Activated CD8-positive, alpha-beta memory T cell treated with anti-CD3 and anti-CD28 coated beads for 4 hours (primary cell): ENCODE results near the gene NLRC5.
"Not testable (repeated sequence)": the region's sequence is repeated elsewhere in the genome, so short reads cannot be mapped to it uniquely, and the experiment has no call there.

Experiments used
- DNase-seq, 2 donors: peaks; one replicate each; pipeline ENCODE4 v3.0.0-alpha.2; 2020; ENCODE audit warnings: low read depth in 2 of 2

Gene NLRC5

GRCh38 chr16:56983211-56983751 lies 6.1 kb upstream of the NLRC5 start:
- DNase-seq = no peak

- DNase-seq = no peak
Measured at GRCh38 chr16:56984639-56985038, 4.7 kb upstream of the NLRC5 start.

- no peak for DNase-seq
Measured at GRCh38 chr16:56985288-56985961, 3.9 kb upstream of the NLRC5 start.

- no peak for DNase-seq
Measured at GRCh38 chr16:56985962-56986360, 3.4 kb upstream of the NLRC5 start.

GRCh38 chr16:56986361-56986760 lies 3.0 kb upstream of the NLRC5 start:
- no peak for DNase-seq

- not testable (repeated sequence) for DNase-seq
Measured at GRCh38 chr16:56986908-56987307, 2.4 kb upstream of the NLRC5 start.

- no peak for DNase-seq
Measured at GRCh38 chr16:56987692-56988091, 1.7 kb upstream of the NLRC5 start.

GRCh38 chr16:56988161-56988947 lies 1.0 kb upstream of the NLRC5 start:
- no peak for DNase-seq

GRCh38 chr16:56989988-56990387 lies 631 bp downstream of the NLRC5 start:
- DNase-seq = no peak

GRCh38 chr16:56990407-56991286 lies 1.3 kb downstream of the NLRC5 start:
- no peak for DNase-seq

GRCh38 chr16:56992431-56992830 lies 3.1 kb downstream of the NLRC5 start:
- not testable (repeated sequence) for DNase-seq

GRCh38 chr16:56993204-56993603 lies 3.8 kb downstream of the NLRC5 start:
- DNase-seq = no peak

GRCh38 chr16:56994311-56994710 lies 5.0 kb downstream of the NLRC5 start:
- DNase-seq = no peak

- no peak for DNase-seq
Measured at GRCh38 chr16:56995136-56995805, 5.9 kb downstream of the NLRC5 start.

GRCh38 chr16:56997264-56997663 lies 7.9 kb downstream of the NLRC5 start:
- no peak for DNase-seq

GRCh38 chr16:56997931-56998330 lies 8.6 kb downstream of the NLRC5 start:
- no peak for DNase-seq

GRCh38 chr16:56998352-56998751 lies 9.0 kb downstream of the NLRC5 start:
- DNase-seq = no peak

GRCh38 chr16:56998861-56999260 lies 9.5 kb downstream of the NLRC5 start:
- no peak for DNase-seq

- DNase-seq = no peak
Measured at GRCh38 chr16:56999409-57000270, 10.3 kb downstream of the NLRC5 start.

GRCh38 chr16:57000271-57001025 lies 11.1 kb downstream of the NLRC5 start:
- peak in 1 of 2 donors; percentile 38 for DNase-seq
